AG10803 (cell line): ENCODE measurements around the gene TLCD3B.
A peak's percentile ranks its signal among the peaks of the same experiment; 100 is the strongest.

Source experiments
- DNase-seq: peaks from one replicate; pipeline ENCODE4 v3.0.0; 2010; ENCODE audit warnings: low read depth
- H3K4me3 ChIP-seq: 2 replicates; pipeline ENCODE4 v1.5.1; 2011; ENCODE audit warnings: mild to moderate bottlenecking, low read length, control low read depth
- CTCF ChIP-seq: conservative IDR thresholded peaks from 2 replicates; pipeline ENCODE4 v1.5.1; 2011; ENCODE audit warnings: mild to moderate bottlenecking, low read length, control low read depth, inconsistent platforms

TLCD3B gene

GRCh38 chr16:30030841-30031413 is at the start of gene TLCD3B:
Gene TLCD3B (minus strand): TSS chr16:30031271. CDS start chr16:30030527, 744 bp downstream.
- H3K4me3 ChIP-seq, result no peak within 1 kb of the TSS
- no peak for DNase-seq
- TF ChIP-seq CTCF, result no peak

- no peak for TF ChIP-seq CTCF
- no peak for DNase-seq
Measured at GRCh38 chr16:30079480-30079879, 48.4 kb upstream of the TLCD3B start.

GRCh38 chr16:30078744-30079143 is 47.7 kb upstream of the TLCD3B start:
- TF ChIP-seq CTCF, result no peak
- H3K4me3 ChIP-seq, result no peak overlapping the region
- no peak for DNase-seq

More at GRCh38 chr16:30079480-30079879, 48.4 kb upstream of the TLCD3B start:
- H3K4me3 ChIP-seq, result no peak overlapping the region

GRCh38 chr16:30077656-30078055 is 46.6 kb upstream of the TLCD3B start:
- TF ChIP-seq CTCF, result no peak
- peak overlapping the region; percentile 95 for H3K4me3 ChIP-seq
- no peak for DNase-seq

- H3K4me3 ChIP-seq, result peak overlapping the region; percentile 95
- no peak for DNase-seq
- TF ChIP-seq CTCF, result no peak
Measured at GRCh38 chr16:30076276-30076791, 45.3 kb upstream of the TLCD3B start.

GRCh38 chr16:30075503-30076275 is 44.6 kb upstream of the TLCD3B start, which contains the start of gene PPP4C:
Gene PPP4C (plus strand): TSS chr16:30075994. CDS start chr16:30076378, 384 bp downstream.
- H3K4me3 ChIP-seq, result peak within 1 kb of the TSS; percentile 95
- DNase-seq, result peak; percentile 86
- TF ChIP-seq CTCF, result no peak
